Transverse colon (tissue), 4 donors: Measurements from ENCODE around the gene HERC6. TPM values are rescaled to one million over a fixed set of nuclear protein-coding genes. Genes with fewer than 3 reads are reported as not detected.
"Not testable (repeated sequence)": the region's sequence is repeated elsewhere in the genome, so short reads cannot be mapped to it uniquely, and the experiment has no call there.

Source experiments
- DNase-seq: peaks from one replicate; pipeline ENCODE4 v3.0.0-alpha.2; 2019
- H3K27ac ChIP-seq, 4 donors: fragments of 200-600 bp; sonication (generic); 2 replicates each; pipeline ENCODE4 v1.5.1; 2016 to 2018; ENCODE audit warnings: inconsistent platforms in 4 of 4
- H3K27me3 ChIP-seq: fragments of 200-600 bp; sonication (generic); 2 replicates; pipeline ENCODE4 v1.5.1; 2017; ENCODE audit warnings: inconsistent platforms
- H3K36me3 ChIP-seq, 4 donors: fragments of 200-600 bp; sonication (generic); 2 replicates each; pipeline ENCODE4 v1.5.1; 2017 to 2019; ENCODE audit warnings: inconsistent platforms in 4 of 4
- H3K4me1 ChIP-seq, 4 donors: fragments of 200-600 bp; sonication (generic); 2 replicates each; pipeline ENCODE4 v1.5.1; 2017 to 2020; ENCODE audit warnings: inconsistent platforms in 4 of 4
- H3K4me3 ChIP-seq, 4 donors: fragments of 200-600 bp; sonication (generic); 1 replicate in 1 of 4; 2 replicates in 3 of 4; pipeline versions ENCODE4 v1.5.1 to v1.6.1; 2017 to 2019; ENCODE audit warnings: inconsistent platforms in 4 of 4
- H3K9me3 ChIP-seq, 2 donors: fragments of 200-600 bp; sonication (generic); 2 replicates each; pipeline ENCODE4 v1.5.1; 2017 to 2019; ENCODE audit warnings: inconsistent platforms in 2 of 2
- EP300 ChIP-seq: sonication (generic); formaldehyde crosslinking; IDR thresholded peaks from one replicate; pipeline ENCODE4 v1.6.1; 2017; ENCODE audit warnings: antibody characterized with exemption, low read depth
- POLR2A ChIP-seq: fragments of 450-650 bp; IDR thresholded peaks from one replicate; pipeline ENCODE4 v1.6.1; 2016; ENCODE audit warnings: antibody characterized with exemption, mild to moderate bottlenecking, moderate library complexity
- POLR2AphosphoS5 ChIP-seq, 3 donors: sonication (generic); formaldehyde crosslinking; IDR thresholded peaks; one replicate each; pipeline ENCODE4 v1.6.1; 2016; ENCODE audit warnings: antibody characterized with exemption in 3 of 3
- WGBS, 2 donors: methylation state at CpG; one replicate each; pipeline ENCODE4 v1.1.5; 2018; ENCODE audit warnings: low coverage in 1 of 2; 5-methylcytosine and 5-hydroxymethylcytosine counted together
- in situ Hi-C, 4 donors: fragments of 200-750 bp; cut with MboI; loops; one replicate each; pipeline versions ENCODE4 v1.15.0 to v1.15.1; 2017; ENCODE audit warnings: low sequenced_read_pairs in 3 of 4, low pct_ligation_motif_present in 1 of 4, low pct_unique_long_range_greater_than_20kb in 1 of 4
- intact Hi-C: fragments of 100-400 bp; cut with DNase I; formaldehyde crosslinking; loops from one replicate; pipeline ENCODE4 v1.15.1; 2023; ENCODE audit warnings: low total_unique reads
- total RNA-seq, 4 donors: library from RNA; depleted of rRNA; stranded (reverse); fragments of >200 nt; gene quantifications; one replicate each; pipeline ENCODE4 v1.1.0, GENCODE V29; 2016
- TF ChIP-seq, protein P1 (sequence below), 5 experiments: fragments of 200-600 bp in 3 of 5; fragments of 450-650 bp in 2 of 5; sonication (generic) in 3 of 5; IDR thresholded peaks; 1 replicate in 2 of 5; 2 replicates in 3 of 5; pipeline ENCODE4 v1.5.1; 2016 to 2017; ENCODE audit warnings: antibody characterized with exemption in 5 of 5, inconsistent platforms in 3 of 5, mild to moderate bottlenecking in 2 of 5, moderate library complexity in 1 of 5

The HERC6 gene
- total RNA-seq, 4 donors from 2014 or later, result 3.2 to 15.2 (median 5.8) TPM

DNA sequence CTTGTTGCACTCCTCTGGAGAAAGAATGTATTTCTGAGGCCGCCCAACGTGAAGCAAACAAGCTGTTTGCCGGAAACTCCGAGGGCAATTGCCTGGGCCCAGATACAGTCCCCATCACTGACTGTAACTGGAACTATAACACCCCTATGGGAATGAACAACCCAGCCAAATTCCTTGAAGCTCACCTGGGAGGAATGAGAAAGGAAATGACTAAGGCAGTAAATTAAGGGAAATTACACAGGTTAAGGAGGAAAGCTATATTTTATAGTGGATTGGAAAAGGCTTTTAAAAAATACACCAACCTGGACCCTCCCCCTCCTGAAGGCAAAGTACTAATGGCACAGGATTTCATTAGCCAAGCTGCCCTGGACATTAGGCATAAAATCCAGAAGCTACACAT lies 66.6 kb downstream of the HERC6 start:
- 96% methylated on average over 4 of the region's 4 CpGs; no CpG with 5 or more reads in 1 of the 2 donors for WGBS, 2 donors
- no peaks in the 10 kb centered on the region for H3K9me3 ChIP-seq
- H3K36me3 ChIP-seq, result no peaks in the 10 kb centered on the region
- no peak for DNase-seq
- intact Hi-C loops, result no loop called here
- no peaks in the 10 kb centered on the region for H3K4me1 ChIP-seq
- no peak overlapping the region for H3K4me3 ChIP-seq
- in situ Hi-C loops, result no loop called here
- H3K27ac ChIP-seq, result no peak overlapping the region
- TF ChIP-seq, protein P1, sequence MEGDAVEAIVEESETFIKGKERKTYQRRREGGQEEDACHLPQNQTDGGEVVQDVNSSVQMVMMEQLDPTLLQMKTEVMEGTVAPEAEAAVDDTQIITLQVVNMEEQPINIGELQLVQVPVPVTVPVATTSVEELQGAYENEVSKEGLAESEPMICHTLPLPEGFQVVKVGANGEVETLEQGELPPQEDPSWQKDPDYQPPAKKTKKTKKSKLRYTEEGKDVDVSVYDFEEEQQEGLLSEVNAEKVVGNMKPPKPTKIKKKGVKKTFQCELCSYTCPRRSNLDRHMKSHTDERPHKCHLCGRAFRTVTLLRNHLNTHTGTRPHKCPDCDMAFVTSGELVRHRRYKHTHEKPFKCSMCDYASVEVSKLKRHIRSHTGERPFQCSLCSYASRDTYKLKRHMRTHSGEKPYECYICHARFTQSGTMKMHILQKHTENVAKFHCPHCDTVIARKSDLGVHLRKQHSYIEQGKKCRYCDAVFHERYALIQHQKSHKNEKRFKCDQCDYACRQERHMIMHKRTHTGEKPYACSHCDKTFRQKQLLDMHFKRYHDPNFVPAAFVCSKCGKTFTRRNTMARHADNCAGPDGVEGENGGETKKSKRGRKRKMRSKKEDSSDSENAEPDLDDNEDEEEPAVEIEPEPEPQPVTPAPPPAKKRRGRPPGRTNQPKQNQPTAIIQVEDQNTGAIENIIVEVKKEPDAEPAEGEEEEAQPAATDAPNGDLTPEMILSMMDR (IDR thresholded peaks at IDR 0.05), result no peak
- no peak for TF ChIP-seq POLR2A
- TF ChIP-seq POLR2AphosphoS5 (IDR thresholded peaks at IDR 0.05), result no peak
- TF ChIP-seq EP300, result no peak
- no peaks in the 10 kb centered on the region for H3K27me3 ChIP-seq

DNA sequence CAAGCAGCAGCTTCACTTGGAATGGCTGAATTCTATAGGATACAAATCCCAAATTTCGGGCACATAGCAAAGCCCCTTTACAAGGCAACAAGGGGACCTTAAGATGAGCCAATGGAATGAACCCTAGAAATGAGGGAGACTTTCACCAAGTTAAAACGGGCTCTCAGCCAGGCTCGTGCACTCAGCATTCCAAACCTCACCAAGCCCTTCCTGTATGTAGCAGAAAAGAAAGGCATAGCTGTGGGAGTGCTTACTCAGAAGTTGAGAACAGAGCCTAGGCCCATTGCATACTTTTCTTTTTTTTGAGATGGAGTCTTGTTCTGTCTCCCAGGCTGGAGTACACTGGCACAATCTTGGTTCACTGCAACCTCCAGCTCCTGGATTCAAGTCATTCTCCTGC lies 67.5 kb downstream of the HERC6 start:
- Histone ChIP-seq H3K36me3 (no peaks in the 10 kb centered on the region), H3K4me3 (no peak overlapping the region), H3K9me3 (no peaks in the 10 kb centered on the region), H3K4me1 (no peaks in the 10 kb centered on the region), H3K27me3 (no peaks in the 10 kb centered on the region), H3K27ac (no peak overlapping the region)
- DNase-seq, result no peak
- 84 to 92% methylated on average over 2 to 3 of the region's 3 CpGs for WGBS, 2 donors
- in situ Hi-C loops (no loop called here), intact Hi-C loops (no loop called here)
- no peak for TF ChIP-seq EP300
- no peak for TF ChIP-seq POLR2AphosphoS5 (IDR thresholded peaks at IDR 0.05)
- no peak for TF ChIP-seq POLR2A
- TF ChIP-seq, protein P1 (IDR thresholded peaks at IDR 0.05), result no peak

DNA sequence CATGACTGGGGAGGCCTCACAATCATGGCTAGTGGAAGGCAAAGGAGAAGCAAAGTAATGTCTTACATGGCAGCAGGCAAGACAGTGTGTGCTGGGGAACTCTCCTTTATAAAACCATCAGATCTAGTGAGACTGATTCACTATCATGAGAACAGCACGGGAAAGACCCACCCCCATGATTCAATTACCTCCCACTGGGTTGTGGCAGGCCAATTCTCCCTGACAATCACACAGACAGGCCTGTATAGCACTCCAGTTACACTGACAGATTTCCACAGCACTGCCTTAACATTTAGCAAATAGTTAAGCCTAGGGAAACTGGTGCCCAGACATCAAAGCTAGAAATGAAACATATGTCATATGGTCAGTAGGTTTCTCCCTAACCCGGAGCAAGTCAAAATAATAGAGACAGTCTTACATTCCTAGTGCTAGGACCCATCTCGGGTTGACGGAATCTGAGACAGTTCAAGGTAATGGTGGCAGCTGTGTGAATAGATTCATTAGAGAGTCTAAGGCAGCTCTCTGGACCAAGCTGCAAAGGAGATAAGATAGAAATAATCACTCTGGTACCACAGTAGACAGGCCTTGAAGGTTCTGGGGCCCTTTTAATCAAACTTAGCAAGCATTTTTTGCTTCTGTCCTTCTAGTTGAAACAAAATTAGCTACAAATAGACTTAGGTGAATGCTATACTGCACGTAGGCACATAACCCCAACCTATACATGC lies 68.9 kb downstream of the HERC6 start:
- H3K27me3 ChIP-seq, result no peaks in the 10 kb centered on the region
- no peak for DNase-seq
- H3K4me3 ChIP-seq, result no peak overlapping the region
- intact Hi-C loops (no loop called here), in situ Hi-C loops (no loop called here)
- no peaks in the 10 kb centered on the region for H3K36me3 ChIP-seq
- no peak overlapping the region for H3K27ac ChIP-seq
- no peaks in the 10 kb centered on the region for H3K4me1 ChIP-seq
- no peaks in the 10 kb centered on the region for H3K9me3 ChIP-seq
- WGBS, 2 donors, result 85 to 100% methylated on average over 5 of the region's 5 CpGs
- TF ChIP-seq, protein P1 (IDR thresholded peaks at IDR 0.05), result no peak
- no peak for TF ChIP-seq POLR2A
- no peak for TF ChIP-seq POLR2AphosphoS5 (IDR thresholded peaks at IDR 0.05)
- no peak for TF ChIP-seq EP300

DNA sequence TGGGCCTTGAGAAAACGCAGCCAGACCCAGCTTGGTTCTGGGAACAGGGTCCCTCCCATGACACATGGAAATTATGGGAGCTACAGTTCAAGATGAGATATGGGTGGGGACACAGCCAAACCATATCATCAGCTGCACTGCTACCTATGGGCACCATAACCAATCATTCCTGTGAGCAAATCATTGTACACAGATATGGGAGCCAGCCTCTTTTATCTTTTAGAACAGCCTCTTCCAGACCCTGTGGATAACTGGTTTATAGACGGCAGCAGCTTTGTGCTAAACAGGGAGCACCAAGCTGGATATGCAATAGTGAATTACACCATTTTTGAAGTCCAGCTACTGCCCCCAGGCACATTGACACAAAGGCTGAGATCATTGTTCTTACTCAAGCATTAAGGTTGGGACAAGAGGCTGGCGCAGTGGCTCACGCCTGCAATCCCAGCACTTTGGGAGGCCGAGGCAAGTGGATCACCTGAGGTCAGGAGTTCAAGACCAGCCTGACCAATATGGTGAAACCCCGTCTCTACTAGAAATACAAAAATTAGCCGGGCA lies 69.6 kb downstream of the HERC6 start:
- intact Hi-C loops, DNase-seq, H3K36me3 ChIP-seq, H3K4me1 ChIP-seq, in situ Hi-C loops, H3K27ac ChIP-seq, H3K27me3 ChIP-seq, H3K9me3 ChIP-seq, H3K4me3 ChIP-seq: not testable (repeated sequence)
- 95 to 100% methylated on average over 1 to 7 of the region's 7 CpGs for whole genome bisulfite sequencing, 2 donors

DNA sequence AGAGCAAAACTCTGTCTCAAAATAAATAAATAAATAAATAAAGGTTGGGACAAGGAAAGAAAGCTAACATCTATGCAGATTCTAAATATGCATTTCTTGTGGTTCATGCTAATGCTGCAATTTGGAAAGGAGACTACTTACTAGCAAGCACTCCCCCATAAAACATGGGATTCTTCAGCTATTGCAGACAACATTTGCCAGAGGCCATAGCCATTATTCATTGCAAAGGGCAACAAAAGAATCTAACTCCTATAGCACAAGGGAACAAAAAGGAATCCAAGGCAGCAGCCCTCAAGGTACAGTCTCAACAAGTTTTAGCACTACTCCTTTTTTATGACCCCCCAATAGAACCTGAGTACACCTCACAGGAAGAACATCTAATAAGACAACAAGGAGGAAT lies 70.2 kb downstream of the HERC6 start:
- intact Hi-C loops, result no loop called here

More for the DNA sequence above, 70.2 kb downstream of the HERC6 start:
- Histone ChIP-seq H3K27ac (no peak overlapping the region), H3K9me3 (no peaks in the 10 kb centered on the region), H3K27me3 (no peaks in the 10 kb centered on the region), H3K4me3 (no peak overlapping the region), H3K4me1 (no peaks in the 10 kb centered on the region), H3K36me3 (no peaks in the 10 kb centered on the region)
- DNase-seq, result no peak
- in situ Hi-C loops, result no loop called here
- TF ChIP-seq EP300 (no peak), POLR2AphosphoS5 (IDR thresholded peaks at IDR 0.05) (no peak), POLR2A (no peak)
- TF ChIP-seq, protein P1 (IDR thresholded peaks at IDR 0.05), result no peak
